Ovary (tissue), 3 donors: ENCODE measurements around the gene MADD.

Experiments used
- EP300 ChIP-seq: sonication (generic); formaldehyde crosslinking; IDR thresholded peaks from one replicate; pipeline ENCODE4 v1.6.1; 2017; ENCODE audit warnings: antibody characterized with exemption
- POLR2A ChIP-seq: fragments of 450-650 bp; IDR thresholded peaks from one replicate; pipeline ENCODE4 v1.6.1; 2017; ENCODE audit warnings: antibody characterized with exemption, mild to moderate bottlenecking, moderate library complexity
- TF ChIP-seq, protein P1 (sequence below), 3 donors: fragments of 450-650 bp in 2 of 3; fragments of 200-600 bp in 1 of 3; IDR thresholded peaks; one replicate each; pipeline versions ENCODE4 v1.5.1 to v1.8.0; 2016 to 2022; ENCODE audit warnings: antibody characterized with exemption in 3 of 3, mild to moderate bottlenecking in 1 of 3
- donor health status: DM: no; HTN: no; CAD: no.

DNA sequence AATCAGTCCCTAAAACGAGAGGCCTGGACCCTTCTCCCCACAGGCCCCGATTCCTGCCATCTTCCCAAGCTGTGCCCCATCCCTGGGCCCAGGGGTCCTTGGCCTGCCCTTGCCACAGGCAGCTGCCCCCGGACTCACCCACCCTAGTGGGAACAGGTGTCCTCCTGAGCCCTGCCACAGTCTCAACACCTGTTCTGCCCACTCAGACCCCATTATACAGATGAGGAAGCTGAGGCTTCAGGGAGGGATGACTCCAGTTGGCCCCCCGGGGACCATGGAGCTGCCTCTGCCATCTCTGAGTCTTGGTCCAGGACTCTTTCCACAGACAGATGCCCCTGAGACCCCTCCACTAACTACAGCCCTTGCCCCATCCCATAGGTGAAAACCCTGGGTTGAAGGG is 66.7 kb downstream of the MADD start:
- TF ChIP-seq EP300, result no peak
- TF ChIP-seq, protein P1, sequence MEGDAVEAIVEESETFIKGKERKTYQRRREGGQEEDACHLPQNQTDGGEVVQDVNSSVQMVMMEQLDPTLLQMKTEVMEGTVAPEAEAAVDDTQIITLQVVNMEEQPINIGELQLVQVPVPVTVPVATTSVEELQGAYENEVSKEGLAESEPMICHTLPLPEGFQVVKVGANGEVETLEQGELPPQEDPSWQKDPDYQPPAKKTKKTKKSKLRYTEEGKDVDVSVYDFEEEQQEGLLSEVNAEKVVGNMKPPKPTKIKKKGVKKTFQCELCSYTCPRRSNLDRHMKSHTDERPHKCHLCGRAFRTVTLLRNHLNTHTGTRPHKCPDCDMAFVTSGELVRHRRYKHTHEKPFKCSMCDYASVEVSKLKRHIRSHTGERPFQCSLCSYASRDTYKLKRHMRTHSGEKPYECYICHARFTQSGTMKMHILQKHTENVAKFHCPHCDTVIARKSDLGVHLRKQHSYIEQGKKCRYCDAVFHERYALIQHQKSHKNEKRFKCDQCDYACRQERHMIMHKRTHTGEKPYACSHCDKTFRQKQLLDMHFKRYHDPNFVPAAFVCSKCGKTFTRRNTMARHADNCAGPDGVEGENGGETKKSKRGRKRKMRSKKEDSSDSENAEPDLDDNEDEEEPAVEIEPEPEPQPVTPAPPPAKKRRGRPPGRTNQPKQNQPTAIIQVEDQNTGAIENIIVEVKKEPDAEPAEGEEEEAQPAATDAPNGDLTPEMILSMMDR (IDR thresholded peaks at IDR 0.05), result no peak
- no peak for TF ChIP-seq POLR2A
